ENCODE data around the gene ZNF839. TPM values are rescaled to one million over a fixed set of nuclear protein-coding genes. Genes with fewer than 3 reads are reported as not detected.

Gene ZNF839
- total and polyA plus RNA-seq, 2 of the 4 experiments (the other 2 are of a cell fraction) = 5.7 to 10.7 TPM

DNA sequence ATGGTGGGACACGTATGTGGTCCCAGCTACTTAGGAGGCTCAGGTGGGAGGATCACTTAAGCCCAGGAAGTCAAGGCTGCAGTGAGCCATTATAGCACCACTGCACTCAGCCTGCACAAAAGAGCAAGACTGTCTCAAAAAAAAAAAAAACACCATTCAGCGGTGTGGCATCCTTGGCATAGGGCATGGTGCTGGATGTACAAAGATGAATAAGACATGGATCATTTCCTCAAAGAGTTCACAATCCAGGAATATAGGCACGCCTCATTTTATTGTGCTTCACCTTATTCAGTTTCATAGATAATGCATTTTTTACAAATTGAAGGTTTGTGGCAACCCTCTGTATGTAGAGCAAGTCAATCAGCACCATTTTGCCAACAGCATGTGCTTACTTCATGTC lies 36.7 kb downstream of the ZNF839 start:
- POLR2A ChIA-PET (ENCODE audit: unreplicated experiment) = no interaction called here
- H3K36me3 ChIP-seq (ENCODE audit: control insufficient read depth, insufficient read depth, low read length) = peaks cover 35% of the 10 kb centered on the region

More for the DNA sequence above, 36.7 kb downstream of the ZNF839 start:
- H3K23ac ChIP-seq (ENCODE audit: low read depth, low read length) = no peak overlapping the region
- H3K27ac ChIP-seq (ENCODE audit: insufficient read depth, low read length) = no peak overlapping the region
- ATAC-seq (ENCODE audit: low read depth) (no peak), DNase-seq (no peak)
- H3K18ac ChIP-seq (ENCODE audit: low read depth, low read length) = no peak overlapping the region
- H2BK5ac ChIP-seq (ENCODE audit: low read depth, low read length, poor library complexity, severe bottlenecking) = no peak overlapping the region
- H4K91ac ChIP-seq (ENCODE audit: insufficient read depth, low read depth, low read length) = no peak overlapping the region
- H3K14ac ChIP-seq (replicated peaks; ENCODE audit: low read depth, low read length) = no peak overlapping the region
- H3K4ac ChIP-seq (ENCODE audit: low read depth, low read length) = no peak overlapping the region
- intact Hi-C loops (cut with micrococcal nuclease) (no loop called here), in situ Hi-C loops (cut with MboI; ENCODE audit: low sequenced_read_pairs) (no loop called here), dilution Hi-C loops (cut with HindIII; ENCODE audit: low sequenced_read_pairs, unreplicated experiment) (no loop called here)
- H4K8ac ChIP-seq (ENCODE audit: low read depth in 2 of 2, low read length in 2 of 2) = no peak overlapping the region
- H2AK5ac ChIP-seq (ENCODE audit: low read depth, low read length) = no peak overlapping the region
- H3K27me3 ChIP-seq (ENCODE audit: control insufficient read depth, insufficient read depth, low read length) = no peaks in the 10 kb centered on the region
- H2BK120ac ChIP-seq (ENCODE audit: low read depth, low read length) = no peak overlapping the region
- no peak overlapping the region for H2AFZ ChIP-seq (replicated peaks; ENCODE audit: low read length, poor library complexity)
- no peak overlapping the region for H2BK15ac ChIP-seq (ENCODE audit: low read depth, low read length)
- peaks cover 14% of the 10 kb centered on the region for H3K9me1 ChIP-seq (ENCODE audit: insufficient read depth, low read length)
- H3K9me3 ChIP-seq (ENCODE audit: control insufficient read depth, insufficient read depth, low read length) = no peaks in the 10 kb centered on the region
- H3K79me1 ChIP-seq (ENCODE audit: low read depth in 1 of 2, low read length in 2 of 2) = peaks cover 21 to 24% of the 10 kb centered on the region in 2 experiments
- H4K20me1 ChIP-seq (ENCODE audit: insufficient read depth, low read length) = no peaks in the 10 kb centered on the region; the same call in 1 of the 2 replicates
- no peak overlapping the region for H2BK20ac ChIP-seq (ENCODE audit: low read depth, low read length)
- no peak overlapping the region for H3K9ac ChIP-seq (ENCODE audit: low read depth, low read length)
- WGBS, 2 experiments (ENCODE audit: extremely low coverage in 2 of 2, insufficient read length in 1 of 2) = no CpG with 5 or more reads among the region's 3 CpGs
- no TSS peak for BruUV-seq (replicated peaks)
- TF ChIP-seq RFX5 (IDR thresholded peaks at IDR 0.05; ENCODE audit: low read depth, low read length) (no peak), NFE2L2 (IDR thresholded peaks at IDR 0.05; ENCODE audit: low read depth, low read length) (no peak), RAD21 (IDR thresholded peaks at IDR 0.05; ENCODE audit: low read length) (no peak)
- no peak overlapping the region for H3K4me2 ChIP-seq (ENCODE audit: low read depth, low read length)
- H3K56ac ChIP-seq (ENCODE audit: extremely low read depth, insufficient read depth, low read length) = no peak overlapping the region
- H2AK9ac ChIP-seq (replicated peaks; ENCODE audit: low read depth, low read length, poor library complexity) = no peak overlapping the region
- CTCF ChIA-PET = no interaction called here
- H3K4me1 ChIP-seq (ENCODE audit: control insufficient read depth, insufficient read depth, low read length) = no peaks in the 10 kb centered on the region
- no peak overlapping the region for H4K5ac ChIP-seq (ENCODE audit: low read depth, low read length)
- no peak overlapping the region for H3K4me3 ChIP-seq (ENCODE audit: insufficient read depth, low read depth, low read length)

Measured in IMR-90 (cell line).